H9 (cell line): Measurements from ENCODE around the gene PIAS3. TPM values are rescaled to one million over a fixed set of nuclear protein-coding genes. Genes with fewer than 3 reads are reported as not detected.

Source experiments
- DNase-seq: peaks from one replicate; pipeline ENCODE4 v3.0.0-alpha.2; 2017
- H2AFZ ChIP-seq: one replicate; pipeline ENCODE4 v1.6.1; 2013; ENCODE audit warnings: mild to moderate bottlenecking, low read length, control low read depth, moderate library complexity
- H2AK5ac ChIP-seq: 2 replicates; pipeline ENCODE4 v1.6.1; 2013; ENCODE audit warnings: low read length, control low read depth, mixed read lengths; ENCODE audit not compliant: insufficient read length
- H2BK120ac ChIP-seq: one replicate; pipeline ENCODE4 v1.6.1; 2013; ENCODE audit warnings: low read depth, mild to moderate bottlenecking, low read length, control low read depth, inconsistent platforms; ENCODE audit not compliant: poor library complexity, severe bottlenecking
- H2BK12ac ChIP-seq: 2 replicates; pipeline ENCODE4 v1.6.1; 2013; ENCODE audit warnings: low read length, control low read depth, mixed read lengths, low read depth; ENCODE audit not compliant: insufficient read length
- H2BK15ac ChIP-seq: 2 replicates; pipeline ENCODE4 v1.6.1; 2013; ENCODE audit warnings: low read depth, low read length, control low read depth
- H2BK20ac ChIP-seq: one replicate; pipeline ENCODE4 v1.6.1; 2013; ENCODE audit warnings: low read depth, mild to moderate bottlenecking, low read length, control low read depth, inconsistent platforms; ENCODE audit not compliant: poor library complexity, severe bottlenecking
- H2BK5ac ChIP-seq: 2 replicates; pipeline ENCODE4 v1.6.1; 2013; ENCODE audit warnings: low read length, control low read depth, mixed read lengths; ENCODE audit not compliant: insufficient read length
- H3K14ac ChIP-seq: 2 replicates; pipeline ENCODE4 v1.6.1; 2013; ENCODE audit warnings: low read length, control low read depth; ENCODE audit not compliant: insufficient read depth
- H3K18ac ChIP-seq: 2 replicates; pipeline ENCODE4 v1.6.1; 2013; ENCODE audit warnings: low read depth, mild to moderate bottlenecking, mixed read lengths, low read length, control low read depth; ENCODE audit not compliant: insufficient read length
- H3K23ac ChIP-seq: 2 replicates; pipeline ENCODE4 v1.6.1; 2013; ENCODE audit warnings: low read length, control low read depth, mixed read lengths, low read depth; ENCODE audit not compliant: insufficient read length
- H3K23me2 ChIP-seq: 2 replicates; pipeline ENCODE4 v1.6.1; 2013; ENCODE audit warnings: low read depth, mild to moderate bottlenecking, mixed read lengths, low read length, control low read depth; ENCODE audit not compliant: insufficient read length, poor library complexity, severe bottlenecking
- H3K27ac ChIP-seq: 2 replicates; pipeline ENCODE4 v1.5.1; 2013; ENCODE audit warnings: low read length, control low read depth, mixed read lengths, low read depth; ENCODE audit not compliant: insufficient read length
- H3K27me3 ChIP-seq: 2 replicates; pipeline ENCODE4 v1.6.1; 2013; ENCODE audit warnings: low read length, control low read depth, inconsistent platforms; ENCODE audit not compliant: insufficient read depth
- H3K4ac ChIP-seq: 2 replicates; pipeline ENCODE4 v1.6.1; 2013; ENCODE audit warnings: low read depth, mild to moderate bottlenecking, control low read depth, inconsistent platforms, low read length, moderate library complexity
- H3K4me1 ChIP-seq: 2 replicates; pipeline ENCODE4 v1.6.1; 2013; ENCODE audit warnings: low read length, control low read depth, inconsistent platforms; ENCODE audit not compliant: insufficient read depth
- H3K4me2 ChIP-seq: 2 replicates; pipeline ENCODE4 v1.6.1; 2013; ENCODE audit warnings: low read length, control low read depth, mixed read lengths; ENCODE audit not compliant: insufficient read length, insufficient read depth
- H3K56ac ChIP-seq: 2 replicates; pipeline ENCODE4 v1.6.1; 2013; ENCODE audit warnings: low read depth, mild to moderate bottlenecking, mixed read lengths, low read length, control low read depth; ENCODE audit not compliant: insufficient read length
- H3K79me1 ChIP-seq: 2 replicates; pipeline ENCODE4 v1.6.1; 2013; ENCODE audit warnings: low read depth, mild to moderate bottlenecking, moderate library complexity, low read length, control low read depth, inconsistent platforms; ENCODE audit not compliant: insufficient read depth, poor library complexity, severe bottlenecking
- H3K79me2 ChIP-seq: 2 replicates; pipeline ENCODE4 v1.6.1; 2013; ENCODE audit warnings: low read length, control low read depth, inconsistent platforms; ENCODE audit not compliant: insufficient read depth
- H3K9ac ChIP-seq: 2 replicates; pipeline ENCODE4 v1.6.1; 2013; ENCODE audit warnings: low read length, control low read depth, mixed read lengths; ENCODE audit not compliant: insufficient read length; ENCODE audit errors: extremely low read depth
- H3K9me3 ChIP-seq: one replicate; pipeline ENCODE4 v1.6.1; 2013; ENCODE audit warnings: low read depth, low read length, inconsistent platforms; ENCODE audit not compliant: control insufficient read depth
- H3T11ph ChIP-seq: one replicate; pipeline ENCODE4 v1.6.1; 2013; ENCODE audit warnings: mild to moderate bottlenecking, low read length, control low read depth, inconsistent platforms
- H4K20me1 ChIP-seq: one replicate; pipeline ENCODE4 v1.6.1; 2013; ENCODE audit not compliant: control insufficient read depth, insufficient read length, insufficient read depth
- H4K5ac ChIP-seq: 2 replicates; pipeline ENCODE4 v1.6.1; 2013; ENCODE audit warnings: low read depth, mild to moderate bottlenecking, mixed read lengths, low read length, control low read depth; ENCODE audit not compliant: insufficient read length
- H4K8ac ChIP-seq: replicated peaks from 2 replicates; pipeline ENCODE4 v1.6.1; 2013; ENCODE audit warnings: low read length, control low read depth, mixed read lengths, low read depth; ENCODE audit not compliant: insufficient read length
- H4K91ac ChIP-seq: 2 replicates; pipeline ENCODE4 v1.6.1; 2013; ENCODE audit warnings: low read depth, mild to moderate bottlenecking, moderate library complexity, mixed read lengths, low read length, control low read depth; ENCODE audit not compliant: insufficient read length
- H3K27ac Mint-ChIP-seq, 3 experiments: 2 replicates in 2 of 3; 3 replicates in 1 of 3; pipeline ENCODE4 v1.8.0; 2020 to 2021; ENCODE audit warnings: mixed read lengths in 3 of 3, mild to moderate bottlenecking in 1 of 3, moderate library complexity in 1 of 3
- H3K27me3 Mint-ChIP-seq: 2 replicates; pipeline ENCODE4 v1.8.0; 2021; ENCODE audit warnings: low read depth, mild to moderate bottlenecking, moderate library complexity, mixed read lengths
- H3K36me3 Mint-ChIP-seq, 3 experiments: 2 replicates in 2 of 3; 3 replicates in 1 of 3; pipeline ENCODE4 v1.8.0; 2020 to 2021; ENCODE audit warnings: low read depth in 3 of 3, mixed read lengths in 3 of 3; ENCODE audit not compliant: insufficient read depth in 1 of 3
- H3K4me1 Mint-ChIP-seq, 2 experiments: 2 replicates each; pipeline ENCODE4 v1.8.0; 2020; ENCODE audit warnings: mixed read lengths in 2 of 2
- H3K4me3 Mint-ChIP-seq, 2 experiments: 2 replicates in 1 of 2; 3 replicates in 1 of 2; pipeline ENCODE4 v1.8.0; 2020 to 2021; ENCODE audit warnings: mild to moderate bottlenecking in 2 of 2, mixed read lengths in 2 of 2, moderate library complexity in 1 of 2
- H3K9me3 Mint-ChIP-seq, 2 experiments: 2 replicates in 1 of 2; 3 replicates in 1 of 2; pipeline ENCODE4 v1.8.0; 2020; ENCODE audit warnings: mild to moderate bottlenecking in 2 of 2, mixed read lengths in 2 of 2, moderate library complexity in 1 of 2
- CTCF ChIP-seq: fragments of 200-600 bp; sonication (generic); conservative IDR thresholded peaks from 3 replicates; pipeline ENCODE4 v1.8.0; 2021; ENCODE audit warnings: antibody characterized with exemption, mild to moderate bottlenecking
- WGBS: extraction: QIAGEN DNeasy Blood & Tissue Kit; methylation state at CpG from one replicate; pipeline ENCODE4 v1.1.7; 2013; ENCODE audit warnings: missing lambda C conversion rate, low lambda C conversion rate, mixed read lengths; ENCODE audit not compliant: insufficient read length; ENCODE audit errors: extremely low coverage; 5-methylcytosine and 5-hydroxymethylcytosine counted together
- total RNA-seq: library from RNA; stranded (reverse); gene quantifications from 2 replicates; pipeline ENCODE4 v1.2.1, GENCODE V29; 2021

PIAS3 gene
- total RNA-seq, 1 experiment from 2014 or later = 33.9 TPM

GRCh38 chr1:145886390-145886789 lies 27.5 kb upstream of the PIAS3 start:
- H3K79me2 ChIP-seq = no peaks in the 10 kb centered on the region
- no peak overlapping the region for H4K91ac ChIP-seq
- no peak for TF ChIP-seq CTCF
- H3K27ac Mint-ChIP-seq = no peak overlapping the region
- no peak overlapping the region for H3K18ac ChIP-seq
- peak overlapping the region; percentile 15 for H3K4me2 ChIP-seq
- no peak overlapping the region for H2AFZ ChIP-seq
- no peak overlapping the region for H2BK120ac ChIP-seq
- H3K4me1 ChIP-seq = no peaks in the 10 kb centered on the region
- peaks cover 7% of the 10 kb centered on the region for H3K23me2 ChIP-seq
- no peaks in the 10 kb centered on the region for H4K20me1 ChIP-seq
- no peak overlapping the region for H2AK5ac ChIP-seq
- no peaks in the 10 kb centered on the region for H3K9me3 ChIP-seq
- H2BK5ac ChIP-seq = no peak overlapping the region
- H3K4ac ChIP-seq = no peak overlapping the region
- no peak overlapping the region for H3K56ac ChIP-seq
- no peak overlapping the region for H3K23ac ChIP-seq
- peak overlapping the region; percentile 78 to 82 for H3K4me3 Mint-ChIP-seq
- H2BK12ac ChIP-seq = no peak overlapping the region
- H4K8ac ChIP-seq = no peak overlapping the region
- no peak overlapping the region for H3K27ac ChIP-seq
- no peak overlapping the region for H2BK20ac ChIP-seq
- peaks cover 8% of the 10 kb centered on the region; the same call in 1 of the 2 replicates for H3K27me3 ChIP-seq
- DNase-seq = no peak
- no peak overlapping the region for H3T11ph ChIP-seq
- no peak overlapping the region for H3K14ac ChIP-seq
- no peak overlapping the region for H3K9ac ChIP-seq
- H4K5ac ChIP-seq = no peak overlapping the region
- H2BK15ac ChIP-seq = no peak overlapping the region
- no peaks in the 10 kb centered on the region for H3K36me3 Mint-ChIP-seq
- no peaks in the 10 kb centered on the region for H3K9me3 Mint-ChIP-seq
- H3K79me1 ChIP-seq = no peaks in the 10 kb centered on the region
- WGBS = no CpG with 5 or more reads among the region's 11 CpGs
- H3K27me3 Mint-ChIP-seq = peaks cover 33% of the 10 kb centered on the region
- peaks cover 23 to 27% of the 10 kb centered on the region in 2 experiments for H3K4me1 Mint-ChIP-seq
